ENCODE measurements around the gene RBBP5. TPM values are rescaled to one million over a fixed set of nuclear protein-coding genes. Genes with fewer than 3 reads are reported as not detected.

RBBP5 gene
- total RNA-seq = 10 to 100 TPM in 3 of 4 donors, 1 to 10 TPM in 1; 8.6 to 13.3 (median 12.0) TPM

DNA sequence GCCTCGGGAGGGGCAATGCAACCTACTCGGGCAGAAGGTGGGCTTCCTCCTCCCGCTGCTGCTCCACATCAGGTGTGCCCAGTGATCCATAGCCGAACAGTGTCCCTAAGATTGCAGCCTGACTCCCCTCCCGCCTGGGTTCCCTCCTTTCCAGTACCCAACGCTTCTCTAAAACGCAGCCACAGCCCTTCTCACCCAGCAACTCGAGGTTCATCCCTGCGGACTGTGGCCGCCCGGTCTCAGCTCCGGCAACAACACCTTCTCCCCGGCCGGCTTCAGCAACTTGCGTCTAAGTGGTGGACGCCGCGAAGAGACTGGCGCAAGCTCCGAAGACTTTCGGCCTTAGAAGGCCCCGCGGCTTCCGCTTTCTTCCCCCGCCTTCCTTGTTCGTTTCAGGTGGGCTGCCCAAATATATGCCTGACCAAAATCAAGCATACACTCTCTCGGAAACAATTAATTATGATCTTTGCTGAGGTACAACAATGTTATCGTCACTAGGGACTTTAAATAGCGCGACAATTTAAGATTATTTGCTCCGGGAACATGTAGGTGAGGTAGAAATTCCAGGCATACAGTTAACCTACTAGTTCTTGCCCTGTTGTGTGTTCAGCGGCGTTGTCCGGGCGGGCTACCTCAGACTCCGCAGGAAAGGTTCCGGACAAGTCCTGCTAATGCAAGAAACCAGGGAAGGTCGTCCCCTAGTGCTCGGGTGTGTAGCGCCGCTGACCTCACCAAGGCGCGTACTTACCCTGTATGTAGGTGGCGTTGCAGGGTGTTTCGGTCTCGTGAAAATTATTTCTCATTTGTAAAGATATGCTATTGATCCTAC lies at the start of gene RBBP5:
RBBP5 (minus strand) TSS at position 319 of the 829 bp plus-strand sequence; CDS start at position 214, 105 bp downstream.
- 1% methylated on average over 41 of the region's 46 CpGs for WGBS
- H3K9me3 ChIP-seq = no peaks in the 10 kb centered on the region

DNA sequence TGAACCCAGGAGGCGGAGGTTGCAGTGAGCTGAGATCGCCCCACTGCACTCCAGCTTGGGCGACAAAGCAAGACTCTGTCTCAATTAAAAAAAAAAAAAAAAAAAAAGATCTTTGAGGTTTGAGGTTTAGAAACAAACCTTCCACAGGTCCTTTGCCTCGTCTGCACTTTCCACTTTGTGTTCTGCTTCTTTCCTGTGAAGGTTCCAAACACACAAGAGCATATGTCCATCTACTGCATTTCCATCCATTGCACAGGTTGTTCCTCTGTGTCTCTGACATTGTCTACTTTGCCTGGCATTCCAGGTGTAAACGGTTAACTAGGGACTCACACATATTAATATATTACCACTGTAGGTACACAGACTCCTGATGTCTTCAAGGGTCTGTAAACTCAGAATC lies 49.6 kb upstream of the RBBP5 start:
- Histone ChIP-seq H3K27me3 (no peaks in the 10 kb centered on the region), H3K36me3 (peaks cover 5 to 44% (median 33%) of the 10 kb centered on the region in 4 donors), H3K4me3 (no peak overlapping the region), H3K27ac (replicated peaks in 1 of 4) (no peak overlapping the region), H3K9me3 (no peaks in the 10 kb centered on the region), H3K4me1 (peaks cover 5 to 31% (median 26%) of the 10 kb centered on the region in 4 donors)
- 92% methylated on average over 5 of the region's 5 CpGs for WGBS
- TF ChIP-seq POLR2A (IDR thresholded peaks at IDR 0.05; ENCODE audit: low read depth) (no peak), CTCF (IDR thresholded peaks at IDR 0.05) (no peak), EP300 (IDR thresholded peaks at IDR 0.05) (no peak), POLR2AphosphoS5 (IDR thresholded peaks at IDR 0.05) (no peak)
- DNase-seq (ENCODE audit: extremely low spot score) = no peak
- intact Hi-C loops (cut with DNase I) = no loop called here

More for the DNA sequence above, at the start of gene RBBP5:
- TF ChIP-seq EP300 (IDR thresholded peaks at IDR 0.05) (no peak), POLR2A (IDR thresholded peaks at IDR 0.05; ENCODE audit: low read depth) (peak; percentile 44), CTCF (IDR thresholded peaks at IDR 0.05) (peak; percentile 69 to 78 (median 71)), POLR2AphosphoS5 (IDR thresholded peaks at IDR 0.05) (peak; percentile 86 to 95)
- Histone ChIP-seq H3K4me1 (peaks cover 23 to 43% (median 34%) of the 10 kb centered on the region in 4 donors), H3K36me3 (peaks cover 0 to 22% (median 15%) of the 10 kb centered on the region in 4 donors), H3K27me3 (no peaks in the 10 kb centered on the region), H3K27ac (replicated peaks in 1 of 4) (peak within 1 kb of the TSS; percentile 84 to 94 (median 90)), H3K4me3 (peak within 1 kb of the TSS; percentile 74 to 96 (median 76))
- DNase-seq (ENCODE audit: extremely low spot score) = peak; percentile 98
- intact Hi-C loops (cut with DNase I) = no loop called here

- Histone ChIP-seq H3K27me3 (no peaks in the 10 kb centered on the region), H3K4me3 (no peak overlapping the region), H3K27ac (replicated peaks in 1 of 4) (no peak overlapping the region), H3K9me3 (no peaks in the 10 kb centered on the region), H3K4me1 (peaks cover 5 to 26% (median 19%) of the 10 kb centered on the region in 4 donors), H3K36me3 (peaks cover 5 to 45% (median 34%) of the 10 kb centered on the region in 4 donors)
- intact Hi-C loops (cut with DNase I) = no loop called here
- WGBS = 84% methylated on average over 9 of the region's 9 CpGs
- TF ChIP-seq EP300 (IDR thresholded peaks at IDR 0.05) (no peak), CTCF (IDR thresholded peaks at IDR 0.05) (no peak), POLR2A (IDR thresholded peaks at IDR 0.05; ENCODE audit: low read depth) (no peak), POLR2AphosphoS5 (IDR thresholded peaks at IDR 0.05) (no peak)
- DNase-seq (ENCODE audit: extremely low spot score) = no peak
Observed at GRCh38 chr1:205170532-205171269, 48.9 kb upstream of the RBBP5 start.

GRCh38 chr1:205169248-205169647 lies 47.5 kb upstream of the RBBP5 start:
- DNase-seq (ENCODE audit: extremely low spot score) = no peak
- TF ChIP-seq POLR2AphosphoS5 (IDR thresholded peaks at IDR 0.05) = no peak
- no peak for TF ChIP-seq CTCF (IDR thresholded peaks at IDR 0.05)
- TF ChIP-seq POLR2A (IDR thresholded peaks at IDR 0.05; ENCODE audit: low read depth) = no peak
- TF ChIP-seq EP300 (IDR thresholded peaks at IDR 0.05) = no peak
- H3K9me3 ChIP-seq = no peaks in the 10 kb centered on the region
- H3K4me1 ChIP-seq = peaks cover 0 to 13% (median 7%) of the 10 kb centered on the region in 4 donors
- H3K27ac ChIP-seq (replicated peaks in 1 of 4) = no peak overlapping the region
- H3K36me3 ChIP-seq = peaks cover 5 to 53% (median 34%) of the 10 kb centered on the region in 4 donors
- 97% methylated on average over 10 of the region's 10 CpGs for WGBS
- no peak overlapping the region for H3K4me3 ChIP-seq
- intact Hi-C loops (cut with DNase I) = no loop called here
- H3K27me3 ChIP-seq = no peaks in the 10 kb centered on the region

All from esophagus muscularis mucosa (tissue), 4 donors.